ENCODE measurements around the gene ZDHHC9. TPM values are rescaled to one million over a fixed set of nuclear protein-coding genes. Genes with fewer than 3 reads are reported as not detected.

ZDHHC9 gene
- total and polyA plus RNA-seq, 8 donors: 34.3 to 89.2 (median 38.4) TPM

DNA sequence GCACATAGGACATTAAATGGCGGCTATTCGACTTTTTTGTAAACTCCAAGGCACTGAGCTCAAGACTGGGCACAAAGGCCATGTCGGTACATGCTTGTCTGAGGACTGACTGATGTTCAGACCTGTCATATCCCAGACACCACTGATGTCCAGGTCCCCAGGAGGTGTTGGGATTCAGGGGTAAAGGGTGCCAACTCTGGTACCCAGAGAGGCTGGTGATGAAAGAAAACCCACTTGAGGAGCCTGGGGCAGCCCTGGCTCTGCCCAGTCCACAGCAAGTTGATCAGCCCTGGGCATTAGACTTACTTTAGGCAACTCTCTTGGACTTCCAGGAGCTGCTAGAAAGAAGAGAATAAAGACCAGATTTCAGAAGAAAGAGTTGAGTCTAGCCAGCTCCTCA, 45.2 kb downstream of the ZDHHC9 start:
- DNase-seq (no peak), ATAC-seq (no peak)
- intact Hi-C loops (cut with DNase I): no loop called here
- Histone ChIP-seq H3K27me3 (no peaks in the 10 kb centered on the region), H3K9me3 (no peaks in the 10 kb centered on the region), H3K4me3 (no peak overlapping the region), H3K4me1 (no peaks in the 10 kb centered on the region), H3K27ac (no peak overlapping the region), H3K36me3 (peaks cover 0 to 47% of the 10 kb centered on the region in 2 donors)
- TF ChIP-seq, protein P1, sequence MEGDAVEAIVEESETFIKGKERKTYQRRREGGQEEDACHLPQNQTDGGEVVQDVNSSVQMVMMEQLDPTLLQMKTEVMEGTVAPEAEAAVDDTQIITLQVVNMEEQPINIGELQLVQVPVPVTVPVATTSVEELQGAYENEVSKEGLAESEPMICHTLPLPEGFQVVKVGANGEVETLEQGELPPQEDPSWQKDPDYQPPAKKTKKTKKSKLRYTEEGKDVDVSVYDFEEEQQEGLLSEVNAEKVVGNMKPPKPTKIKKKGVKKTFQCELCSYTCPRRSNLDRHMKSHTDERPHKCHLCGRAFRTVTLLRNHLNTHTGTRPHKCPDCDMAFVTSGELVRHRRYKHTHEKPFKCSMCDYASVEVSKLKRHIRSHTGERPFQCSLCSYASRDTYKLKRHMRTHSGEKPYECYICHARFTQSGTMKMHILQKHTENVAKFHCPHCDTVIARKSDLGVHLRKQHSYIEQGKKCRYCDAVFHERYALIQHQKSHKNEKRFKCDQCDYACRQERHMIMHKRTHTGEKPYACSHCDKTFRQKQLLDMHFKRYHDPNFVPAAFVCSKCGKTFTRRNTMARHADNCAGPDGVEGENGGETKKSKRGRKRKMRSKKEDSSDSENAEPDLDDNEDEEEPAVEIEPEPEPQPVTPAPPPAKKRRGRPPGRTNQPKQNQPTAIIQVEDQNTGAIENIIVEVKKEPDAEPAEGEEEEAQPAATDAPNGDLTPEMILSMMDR (IDR thresholded peaks at IDR 0.05): no peak

DNA sequence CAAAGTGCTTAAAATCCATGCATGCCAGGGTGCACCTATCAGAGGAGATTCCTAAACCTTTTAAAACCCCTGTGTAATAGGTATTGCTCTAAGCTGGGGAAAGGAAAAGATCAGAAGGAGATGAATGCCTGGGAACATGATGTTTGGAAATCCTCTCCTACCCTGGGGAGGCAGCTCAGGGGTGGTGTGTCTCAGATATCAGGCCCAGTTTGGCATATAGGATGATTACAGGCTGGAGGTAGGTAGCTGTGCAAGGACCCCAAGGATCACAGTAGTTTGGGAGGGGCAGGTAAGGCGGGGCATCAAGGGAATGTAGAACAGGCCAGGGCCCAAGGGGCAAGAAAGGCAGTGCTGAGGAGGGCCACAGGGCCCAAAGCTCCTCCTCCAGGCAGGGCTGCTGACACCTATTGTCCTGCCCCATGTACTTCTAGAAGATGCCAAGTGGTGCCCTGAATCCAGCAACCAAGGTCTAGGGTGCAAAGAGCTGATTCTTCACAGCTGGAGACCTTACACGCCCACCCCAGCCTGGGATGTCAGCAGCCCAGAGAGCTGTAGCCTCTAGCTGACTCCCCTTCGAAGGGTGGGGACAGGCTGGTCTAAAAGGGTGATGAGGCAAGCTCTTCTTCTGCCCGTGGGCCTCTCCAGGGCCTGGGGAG, 46.3 kb downstream of the ZDHHC9 start:
- ATAC-seq (no peak), DNase-seq (no peak)
- Histone ChIP-seq H3K4me3 (no peak overlapping the region), H3K36me3 (peaks cover 0 to 54% of the 10 kb centered on the region in 2 donors), H3K9me3 (no peaks in the 10 kb centered on the region), H3K27ac (no peak overlapping the region), H3K27me3 (no peaks in the 10 kb centered on the region), H3K4me1 (no peaks in the 10 kb centered on the region)
- TF ChIP-seq, protein P1 (IDR thresholded peaks at IDR 0.05): no peak
- intact Hi-C loops (cut with DNase I): no loop called here

DNA sequence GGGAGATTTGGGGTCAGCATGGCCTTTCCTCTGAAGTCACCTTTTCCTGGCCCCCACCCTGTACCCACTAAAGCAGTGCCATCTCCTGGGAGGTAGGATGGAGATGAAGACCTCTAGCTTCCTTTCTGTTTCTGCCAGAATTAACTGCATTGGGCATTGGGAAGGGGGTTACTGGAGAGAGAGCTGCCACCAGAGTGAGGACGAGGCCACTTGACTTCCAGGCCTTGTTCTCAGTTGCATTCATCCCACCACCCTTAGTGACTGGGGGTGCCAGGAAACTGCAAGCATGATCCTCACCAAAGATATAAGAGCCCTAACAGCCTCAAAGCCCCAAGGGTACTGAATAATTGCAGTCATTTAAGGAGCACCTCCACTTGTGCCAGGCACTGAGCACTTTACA, 48.1 kb downstream of the ZDHHC9 start:
- H3K27me3 ChIP-seq: no peaks in the 10 kb centered on the region
- H3K4me3 ChIP-seq: no peak overlapping the region
- TF ChIP-seq, protein P1 (IDR thresholded peaks at IDR 0.05): no peak
- DNase-seq (no peak), ATAC-seq (no peak)
- peaks cover 0 to 72% of the 10 kb centered on the region in 2 donors for H3K36me3 ChIP-seq
- H3K4me1 ChIP-seq: no peaks in the 10 kb centered on the region
- H3K27ac ChIP-seq: no peak overlapping the region
- H3K9me3 ChIP-seq: no peaks in the 10 kb centered on the region
- intact Hi-C loops (cut with DNase I): no loop called here

DNA sequence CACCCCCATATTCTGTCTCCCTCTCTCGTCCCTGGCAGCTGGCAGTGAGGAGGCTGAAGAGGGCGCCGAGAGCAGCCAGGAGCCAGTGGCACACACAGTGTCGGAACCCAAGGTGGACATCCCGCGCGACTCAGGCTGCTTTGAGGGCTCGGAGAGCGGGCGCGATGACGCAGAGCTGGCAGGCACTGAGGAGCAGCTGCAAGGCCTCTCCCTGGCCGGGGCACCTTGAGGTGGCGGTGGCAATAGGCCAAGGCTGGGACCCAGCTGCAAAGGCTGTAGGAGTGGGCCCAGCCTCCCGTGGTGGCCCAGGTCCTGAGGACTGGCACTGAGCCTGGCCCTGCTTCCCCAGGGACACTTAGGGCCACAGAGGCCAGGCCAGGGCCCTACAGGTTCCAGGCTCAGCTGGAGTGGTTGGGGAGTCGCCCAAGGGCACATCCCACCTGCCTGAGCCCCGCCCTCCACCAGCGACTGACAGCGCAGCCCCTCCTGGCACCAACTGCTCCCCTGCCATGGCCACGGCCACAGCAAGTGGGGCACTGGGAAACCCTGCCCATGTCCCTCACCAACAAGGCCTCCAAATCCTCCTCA, 50.0 kb downstream of the ZDHHC9 start:
- Histone ChIP-seq H3K27me3 (no peaks in the 10 kb centered on the region), H3K4me1 (no peaks in the 10 kb centered on the region), H3K9me3 (no peaks in the 10 kb centered on the region), H3K36me3 (peaks cover 0 to 86% of the 10 kb centered on the region in 2 donors), H3K27ac (no peak overlapping the region), H3K4me3 (no peak overlapping the region)
- ATAC-seq: no peak
- intact Hi-C loops (cut with DNase I): no loop called here
- TF ChIP-seq, protein P1 (IDR thresholded peaks at IDR 0.05): no peak
- DNase-seq: no peak

DNA sequence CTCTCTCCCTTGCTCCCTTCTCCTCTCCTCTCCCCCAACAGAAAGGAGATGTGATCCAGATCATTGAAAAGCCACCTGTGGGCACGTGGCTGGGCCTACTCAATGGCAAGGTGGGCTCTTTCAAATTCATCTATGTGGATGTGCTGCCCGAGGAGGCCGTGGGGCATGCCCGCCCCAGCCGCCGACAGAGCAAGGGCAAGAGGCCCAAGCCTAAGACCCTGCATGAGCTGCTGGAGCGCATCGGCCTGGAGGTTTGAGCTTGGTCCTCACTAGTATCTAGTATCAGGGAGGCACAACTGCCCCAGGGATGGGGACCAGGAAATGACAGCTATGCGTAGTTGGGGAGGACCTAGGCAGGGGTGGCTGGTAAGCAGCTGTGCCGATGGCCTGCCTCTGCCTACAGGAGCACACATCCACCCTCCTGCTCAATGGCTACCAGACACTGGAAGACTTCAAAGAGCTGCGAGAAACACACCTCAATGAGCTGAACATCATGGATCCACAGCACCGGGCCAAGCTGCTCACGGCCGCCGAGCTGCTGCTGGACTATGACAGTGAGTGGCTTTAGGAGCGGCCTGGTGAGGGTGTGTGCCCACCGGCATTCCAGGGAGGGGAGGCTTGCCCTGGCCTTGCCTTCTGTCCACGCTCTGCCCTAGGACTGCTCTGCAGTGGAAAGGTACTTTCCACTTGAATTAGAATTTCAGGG, 50.9 kb downstream of the ZDHHC9 start:
- intact Hi-C loops (cut with DNase I): no loop called here

More for the DNA sequence above, 50.9 kb downstream of the ZDHHC9 start:
- ATAC-seq (no peak), DNase-seq (no peak)
- H3K27me3 ChIP-seq: no peaks in the 10 kb centered on the region
- TF ChIP-seq, protein P1 (IDR thresholded peaks at IDR 0.05): no peak
- no peaks in the 10 kb centered on the region for H3K4me1 ChIP-seq
- peaks cover 0 to 85% of the 10 kb centered on the region in 2 donors for H3K36me3 ChIP-seq
- H3K9me3 ChIP-seq: no peaks in the 10 kb centered on the region
- no peak overlapping the region for H3K27ac ChIP-seq
- H3K4me3 ChIP-seq: no peak overlapping the region

Data from left lung (tissue), 10 donors.